Epithelial cell of alveolus of lung (primary cell): ENCODE results near the gene ZNF37A. TPM values are rescaled to one million over a fixed set of nuclear protein-coding genes. Genes with fewer than 3 reads are reported as not detected.

Source experiments
- total RNA-seq: library from RNA; depleted of rRNA; stranded (reverse); fragments of >200 nt; gene quantifications from 2 replicates; pipeline ENCODE4 v1.2.1, GENCODE V29; 2015

The ZNF37A gene
- total RNA-seq, result 4.9 and 15.8 TPM in 2 replicates

DNA sequence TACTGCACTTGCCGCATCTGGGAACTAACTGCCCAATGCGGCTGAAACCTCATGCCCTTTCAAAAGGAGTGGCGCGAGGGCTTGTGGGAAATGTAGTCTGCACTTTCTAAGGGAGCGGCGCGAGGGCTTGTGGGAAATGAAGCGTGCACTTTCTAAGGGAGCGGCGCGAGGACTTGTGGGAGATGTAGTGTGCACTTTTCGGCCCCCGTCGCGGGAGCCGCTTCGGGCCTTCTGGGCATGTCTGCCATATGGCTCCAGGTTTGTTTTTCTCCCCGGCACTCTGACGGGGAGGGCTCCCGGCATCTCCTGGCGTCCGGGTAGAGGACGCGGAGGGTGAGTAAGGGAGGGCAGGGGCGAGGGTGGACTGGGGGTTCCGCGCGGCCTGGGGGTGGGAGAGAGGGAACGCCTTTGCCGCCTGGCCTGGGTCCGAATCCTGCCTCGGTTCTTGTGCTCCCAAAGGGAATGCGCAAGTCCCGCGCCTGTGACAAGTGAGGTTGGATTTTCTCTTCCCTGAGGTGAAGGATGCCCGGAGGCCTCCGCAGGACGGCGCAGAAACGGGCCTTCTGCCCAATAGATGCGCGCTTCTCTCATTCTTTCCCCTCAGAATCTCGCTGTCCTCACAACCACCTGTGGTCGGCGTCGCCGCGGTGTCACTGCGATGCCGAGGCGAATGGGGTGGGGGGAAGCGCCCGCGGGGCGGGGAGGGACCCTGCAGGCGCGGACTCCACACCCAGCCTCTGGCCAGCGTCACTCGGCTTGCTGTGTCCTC, at the start of gene ZNF37A:
ZNF37A (plus strand) TSS at position 180 of the 769 bp plus-strand sequence. CDS start 2,281 bp downstream, outside the sequence.

Other genes with a start within 250 kb of the ZNF37A start
- 3.0 and 7.3 TPM in 2 replicates for gene ZNF248, start 236.7 kb upstream of the ZNF37A start, total RNA-seq
- gene ZNF25, start 117.7 kb upstream of the ZNF37A start, total RNA-seq, result 8.4 and 9.3 TPM in 2 replicates
- 5.2 and 27.0 TPM in 2 replicates for gene ZNF33A, start 83.7 kb upstream of the ZNF37A start, total RNA-seq